DLD1 (cell line): ENCODE data around the gene AP2A2.
"Not testable (repeated sequence)": the region's sequence is repeated elsewhere in the genome, so short reads cannot be mapped to it uniquely, and the experiment has no call there.

ENCODE experiments used
- in situ Hi-C: cut with HindIII; loops from 2 replicates; pipeline ENCODE4 v1.10.0; 2017; ENCODE audit warnings: low sequenced_read_pairs

Gene AP2A2

DNA sequence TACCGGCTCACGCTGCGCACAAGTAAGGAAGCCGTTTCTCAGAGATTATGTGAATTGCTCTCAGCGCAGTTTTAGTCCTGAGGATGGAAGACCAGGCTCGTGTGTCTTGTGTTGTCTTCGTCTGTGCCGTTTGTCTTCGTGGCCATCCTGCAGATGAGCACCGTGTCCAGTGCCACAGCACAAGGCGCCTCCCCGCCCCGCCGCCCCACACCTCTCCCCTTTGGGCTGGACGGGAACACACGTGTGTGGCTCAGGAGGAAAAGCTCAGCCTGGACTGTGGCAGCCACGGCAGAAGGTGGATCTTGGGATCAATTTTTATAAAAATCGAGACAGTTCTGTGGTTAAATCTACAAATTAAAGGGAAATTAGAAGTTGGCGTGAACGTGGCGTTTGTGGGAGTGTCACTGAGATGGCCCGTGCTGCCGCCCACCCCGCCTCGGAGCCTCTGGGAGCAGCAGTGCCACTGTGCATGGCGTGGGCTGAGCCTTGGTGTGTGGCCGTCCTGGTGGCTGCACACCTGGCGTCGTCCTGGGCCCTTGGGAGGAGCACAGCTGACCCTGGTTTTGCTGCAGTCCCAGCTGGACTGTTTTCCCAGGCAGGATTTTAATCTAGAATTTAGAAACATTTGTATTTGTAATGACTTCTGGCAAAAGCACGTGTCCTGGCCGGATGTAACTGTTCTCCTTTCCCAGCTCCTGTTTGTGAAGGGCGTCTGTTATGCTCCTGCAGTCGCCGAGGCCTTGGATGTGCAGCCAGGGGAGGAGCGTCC lies 85.1 kb downstream of the AP2A2 start:
- in situ Hi-C loops, result no loop called here

GRCh38 chr11:1011320-1011698 lies 85.6 kb downstream of the AP2A2 start:
- in situ Hi-C loops, result no loop called here

GRCh38 chr11:1012291-1012690 lies 86.6 kb downstream of the AP2A2 start:
- in situ Hi-C loops, result no loop called here

DNA sequence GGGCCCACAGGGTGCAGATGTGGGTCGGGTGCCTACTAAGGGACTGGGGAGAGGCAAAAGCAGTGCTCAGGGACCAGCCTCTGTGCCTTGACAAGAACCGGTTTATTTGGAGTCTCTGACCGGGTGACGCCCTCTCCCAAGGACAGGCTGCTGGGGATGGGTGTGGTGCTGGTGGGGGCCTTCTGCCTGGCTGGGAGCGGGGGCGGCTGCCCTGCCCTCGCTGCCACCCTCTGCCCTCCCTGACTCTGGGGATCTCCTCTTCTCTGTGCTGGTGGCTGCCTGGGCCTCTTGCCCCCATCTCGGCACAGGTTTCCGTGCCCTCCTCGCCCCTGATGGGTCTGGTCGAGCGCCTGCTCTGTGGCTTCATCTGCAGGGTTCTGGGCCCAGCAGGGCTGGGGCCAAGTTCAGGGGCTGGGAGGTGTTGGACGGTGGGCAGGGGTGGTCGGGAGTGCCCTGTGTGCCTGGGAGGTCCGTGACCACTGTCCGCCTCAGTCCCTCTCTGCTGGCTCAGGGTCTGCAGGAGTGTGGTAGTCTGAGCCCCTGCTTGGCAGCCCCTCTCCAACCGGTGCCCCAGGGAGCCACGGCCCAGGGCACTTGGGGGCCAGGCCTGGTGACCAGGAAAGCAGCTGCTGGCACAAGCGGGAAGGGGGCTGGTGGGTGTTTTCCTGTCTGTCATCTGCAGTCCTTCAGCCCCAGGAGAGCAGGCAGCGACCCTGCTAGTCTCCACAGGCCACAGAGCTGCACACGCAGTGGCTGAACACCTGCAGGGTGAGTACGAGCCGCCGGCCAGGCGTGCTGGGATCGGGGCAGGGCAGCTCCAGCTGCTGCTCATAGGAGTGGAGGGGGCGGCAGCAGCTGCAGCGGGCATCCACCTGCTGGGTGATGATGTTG lies 87.3 kb downstream of the AP2A2 start:
- in situ Hi-C loops, result no loop called here

DNA sequence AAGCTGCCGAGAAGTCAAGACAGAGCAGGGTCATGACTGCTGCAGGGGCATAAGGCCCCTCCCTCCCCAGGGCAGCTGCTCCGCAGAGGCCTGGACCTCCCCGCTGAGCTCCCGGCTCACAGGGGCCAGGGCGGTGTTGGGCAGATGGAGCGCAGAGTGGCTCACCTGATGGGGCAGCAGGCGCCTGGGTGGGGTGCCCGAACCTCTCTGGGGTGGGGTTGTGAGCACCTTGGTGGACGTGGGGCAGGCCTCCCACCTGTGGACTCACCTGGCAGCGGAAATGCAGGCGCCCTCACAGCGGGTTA lies 87.9 kb downstream of the AP2A2 start:
- in situ Hi-C loops, result no loop called here

DNA sequence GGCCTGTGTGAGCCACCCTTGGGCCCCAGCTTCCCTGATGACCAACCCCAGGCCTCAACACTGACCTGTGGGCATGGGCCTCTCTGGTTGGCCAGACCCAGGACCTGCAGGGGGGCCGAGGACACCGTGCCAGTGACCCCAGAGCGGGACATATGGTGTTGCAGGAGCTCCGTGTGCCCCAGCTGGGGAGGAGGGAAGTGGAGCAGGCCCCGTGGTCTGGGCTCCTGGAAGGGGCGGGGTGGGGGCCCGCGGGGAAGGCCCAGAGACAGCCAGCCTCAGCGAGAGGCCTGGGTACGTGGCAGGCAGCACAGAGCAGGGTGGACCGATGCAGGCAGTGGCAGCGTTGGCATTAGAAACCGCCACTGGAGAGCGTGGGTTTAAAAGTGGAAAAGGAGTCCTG lies 88.6 kb downstream of the AP2A2 start:
- in situ Hi-C loops, result no loop called here

DNA sequence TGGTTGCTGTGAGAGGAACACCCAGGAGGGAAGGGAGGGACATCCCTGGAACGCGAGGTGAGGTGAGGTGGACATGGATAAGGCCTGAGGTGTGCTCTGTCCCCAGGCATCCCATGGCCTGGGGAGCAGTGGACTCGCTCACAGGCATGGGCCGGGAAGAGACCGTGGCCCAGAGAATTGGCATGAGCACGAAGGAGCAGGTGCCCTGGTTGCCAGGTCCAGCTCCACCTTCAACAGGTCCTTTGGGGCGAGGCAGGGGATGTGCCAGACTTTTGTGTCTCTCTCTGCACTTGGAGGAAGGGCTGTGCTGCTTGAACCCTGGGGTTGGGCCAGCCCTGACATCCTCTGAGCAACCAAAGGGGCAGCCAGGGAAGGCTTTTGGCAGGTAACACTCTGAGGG lies 89.4 kb downstream of the AP2A2 start:
- in situ Hi-C loops, result no loop called here

DNA sequence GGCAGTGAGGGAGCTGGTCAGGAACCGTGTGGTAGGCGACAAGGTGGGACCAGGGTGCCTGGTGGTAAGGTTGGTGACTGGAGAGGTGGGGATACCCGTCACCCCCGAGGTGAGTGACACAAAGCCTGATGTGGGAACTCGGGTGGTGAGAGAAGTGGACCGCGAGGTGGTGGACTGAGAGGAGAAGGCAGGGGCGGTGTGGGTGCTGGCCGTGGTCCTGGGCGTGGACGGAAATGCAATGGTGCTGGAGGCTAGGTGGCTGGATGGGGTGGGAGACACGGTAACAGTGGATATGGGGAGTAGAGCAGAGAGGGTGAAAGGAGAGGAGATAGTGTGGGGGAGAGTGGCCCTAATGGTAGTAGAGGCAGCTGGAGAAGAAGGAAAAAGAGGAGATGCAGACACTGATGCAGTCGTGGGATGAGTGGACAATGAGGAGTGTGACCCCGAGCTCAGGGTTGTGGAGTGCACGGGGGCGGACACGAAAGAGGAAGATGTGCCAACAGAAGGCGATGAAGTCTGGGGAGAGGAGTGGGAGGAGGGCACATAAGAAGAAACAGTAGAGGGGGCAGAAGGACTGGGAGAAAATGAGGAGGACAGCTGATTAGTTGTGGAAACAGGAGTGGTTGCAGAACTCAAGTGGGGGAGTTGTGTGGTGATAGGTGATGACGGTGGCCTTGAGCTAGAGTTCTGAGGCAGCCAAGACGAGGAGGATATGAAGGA lies 90.3 kb downstream of the AP2A2 start:
- in situ Hi-C loops, result no loop called here

DNA sequence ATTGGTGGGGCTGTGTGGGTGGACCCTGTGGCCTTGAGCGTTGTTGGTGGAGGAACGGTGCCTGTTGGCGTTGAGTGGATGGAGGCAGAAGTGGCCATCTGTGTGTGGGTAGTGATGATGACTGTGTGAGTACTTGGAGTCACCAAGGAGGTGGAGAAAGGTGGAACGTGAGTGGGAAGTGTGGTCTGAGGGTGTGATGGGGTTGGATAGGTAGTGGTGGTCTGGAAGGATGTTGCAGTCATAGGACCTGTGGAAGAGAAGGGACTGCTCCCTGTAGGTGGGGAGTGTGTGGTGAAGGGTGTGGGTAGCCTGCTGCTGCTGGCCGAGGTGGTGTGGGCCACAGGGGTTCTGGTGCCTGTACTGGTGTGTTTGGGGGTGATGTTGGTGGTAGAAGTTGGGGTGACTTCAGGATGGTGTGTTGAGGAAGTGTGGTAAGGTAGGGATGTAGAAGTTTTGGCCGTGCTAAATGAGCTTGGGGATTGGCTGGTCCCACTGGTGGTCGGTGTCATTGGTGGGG lies 91.0 kb downstream of the AP2A2 start:
- in situ Hi-C loops, result not testable (repeated sequence)

DNA sequence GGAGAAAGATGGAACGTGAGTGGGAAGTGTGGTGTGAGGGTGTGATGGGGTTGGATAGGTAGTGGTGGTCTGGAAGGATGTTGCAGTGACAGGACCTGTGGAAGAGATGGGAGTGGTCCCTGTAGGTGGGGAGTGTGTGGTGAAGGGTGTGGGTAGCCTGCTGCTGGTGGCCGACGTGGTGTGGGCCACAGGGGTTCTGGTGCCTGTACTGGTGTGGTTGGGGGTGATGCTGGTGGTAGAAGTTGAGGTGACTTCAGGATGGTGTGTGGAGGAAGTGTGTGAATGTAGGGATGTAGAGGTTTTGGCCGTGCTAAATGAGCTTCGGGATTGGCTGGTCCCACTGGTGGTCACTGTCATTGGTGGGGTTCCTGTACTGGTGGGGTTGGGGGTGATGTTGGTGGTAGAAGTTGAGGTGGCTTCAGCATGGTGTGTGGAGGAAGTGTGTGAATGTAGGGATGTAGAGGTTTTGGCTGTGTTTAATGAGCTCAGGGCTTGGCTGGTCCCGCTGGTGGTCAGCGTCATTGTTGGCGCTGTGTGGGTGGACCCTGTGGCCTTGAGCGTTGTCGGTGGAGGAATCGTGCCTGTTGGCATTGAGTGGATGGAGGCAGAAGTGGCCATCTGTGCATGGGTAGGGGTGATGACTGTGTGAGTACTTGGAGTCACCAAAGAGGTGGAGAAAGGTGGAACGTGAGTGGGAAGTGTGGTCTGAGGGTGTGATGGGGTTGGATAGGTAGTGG lies 91.8 kb downstream of the AP2A2 start:
- in situ Hi-C loops, result no loop called here

- in situ Hi-C loops, result no loop called here
Measured at GRCh38 chr11:1018091-1018490, 92.4 kb downstream of the AP2A2 start.

DNA sequence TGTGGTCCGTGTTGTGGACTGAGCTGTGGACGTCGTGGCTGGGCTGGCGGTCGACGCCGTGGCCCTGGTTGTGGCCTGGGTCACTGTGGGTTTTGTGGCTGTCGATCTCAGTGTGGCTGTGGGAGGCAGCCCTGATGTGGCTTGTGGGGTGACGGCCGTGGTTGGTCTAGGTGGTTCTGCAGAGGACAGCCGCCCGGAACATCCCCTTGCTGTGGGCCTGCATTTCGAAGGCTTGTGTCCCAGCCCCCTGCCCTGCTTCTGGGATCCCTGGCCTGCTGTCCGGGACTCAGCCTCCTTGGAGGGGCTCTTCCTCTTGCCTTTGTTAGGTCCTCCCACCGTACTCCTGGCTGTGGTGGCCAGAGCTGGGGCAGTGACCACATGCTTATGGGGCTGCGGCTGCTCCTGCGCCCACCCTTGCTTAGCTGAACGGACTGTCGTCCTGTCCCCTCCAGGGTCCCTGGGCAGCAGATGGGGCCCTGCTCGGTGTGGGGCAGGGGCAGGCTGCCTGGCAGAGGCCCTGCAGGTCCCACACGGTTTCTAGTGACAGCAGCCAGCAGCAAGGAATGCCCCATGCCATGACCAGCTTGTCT lies 93.7 kb downstream of the AP2A2 start:
- in situ Hi-C loops, result no loop called here

DNA sequence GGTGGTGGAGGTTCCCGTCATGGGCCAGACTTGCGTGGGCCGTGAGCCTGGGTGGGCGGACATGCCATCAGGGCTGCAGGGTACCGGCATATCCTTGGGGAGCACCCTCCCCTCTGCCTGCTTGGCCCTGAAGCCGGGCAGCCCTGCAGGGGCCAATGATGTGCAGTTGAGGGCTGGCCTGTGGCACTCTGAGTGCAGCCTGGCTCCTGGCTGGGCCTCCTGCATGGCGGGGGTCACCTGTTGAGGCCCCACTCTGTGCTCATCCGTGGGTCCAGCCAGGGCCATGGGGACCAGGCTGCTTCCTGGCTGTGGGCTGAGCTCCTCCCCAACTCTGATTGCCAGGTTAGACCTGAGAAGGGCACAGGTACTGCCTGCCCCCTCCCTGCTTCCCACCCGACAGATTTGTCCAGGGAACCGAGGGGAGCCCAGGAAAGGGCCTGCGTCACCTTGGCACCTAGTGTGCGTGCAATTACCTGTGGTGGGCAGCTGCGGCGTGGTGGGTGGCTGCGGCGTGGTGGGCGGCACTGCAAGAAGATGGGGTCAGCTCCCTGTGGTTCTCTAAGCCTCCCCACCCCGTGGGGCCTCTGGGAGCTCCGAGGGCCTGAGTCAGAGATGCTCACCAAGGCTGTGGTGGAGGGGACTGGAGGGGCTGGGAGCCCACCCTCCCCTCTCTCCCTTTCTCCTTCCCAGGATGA lies 94.7 kb downstream of the AP2A2 start:
- in situ Hi-C loops, result no loop called here

GRCh38 chr11:1022411-1022810 lies 96.7 kb downstream of the AP2A2 start:
- in situ Hi-C loops, result no loop called here

DNA sequence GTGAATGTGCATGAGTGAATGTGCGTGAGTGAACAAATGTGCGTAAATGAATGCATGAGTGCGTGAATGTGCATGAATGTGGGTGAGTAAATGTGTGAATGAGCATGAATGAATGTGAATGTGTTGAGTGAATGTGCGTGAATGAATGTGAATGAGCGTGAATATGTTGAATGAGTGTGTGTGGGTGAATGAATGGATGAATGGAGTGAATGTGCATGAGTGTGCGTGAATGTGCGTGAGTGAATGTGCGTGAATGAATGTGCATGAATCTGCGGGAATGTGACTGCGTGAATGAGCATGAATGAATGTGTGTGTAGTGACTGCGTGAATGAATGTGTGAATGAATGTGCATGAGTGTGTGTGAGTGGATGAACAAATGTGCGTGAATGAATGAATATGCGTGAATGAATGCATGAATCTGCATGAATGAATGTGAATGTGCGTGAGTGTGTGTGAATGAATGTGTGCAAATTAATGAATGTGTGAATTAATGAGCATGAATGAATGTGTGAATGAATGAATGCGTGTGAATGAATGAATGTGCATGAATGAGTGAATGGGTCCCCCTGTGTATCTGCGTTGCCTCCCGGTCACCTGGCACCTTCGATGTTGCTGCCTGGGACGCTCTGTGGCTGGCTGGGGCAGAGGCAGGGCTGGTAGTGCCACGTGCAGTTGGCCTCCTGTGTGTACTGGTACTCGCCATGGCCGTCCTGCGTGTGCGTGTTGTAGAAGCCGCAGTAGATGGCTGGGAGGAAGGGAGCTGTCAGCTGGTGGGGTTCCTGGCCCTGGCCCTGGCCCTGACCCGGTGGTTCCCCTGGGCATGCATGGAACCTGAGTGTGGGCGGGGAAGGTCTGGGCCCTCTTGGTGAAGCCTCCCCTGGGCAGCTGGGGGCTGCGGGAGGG lies 97.5 kb downstream of the AP2A2 start:
- in situ Hi-C loops, result no loop called here

DNA sequence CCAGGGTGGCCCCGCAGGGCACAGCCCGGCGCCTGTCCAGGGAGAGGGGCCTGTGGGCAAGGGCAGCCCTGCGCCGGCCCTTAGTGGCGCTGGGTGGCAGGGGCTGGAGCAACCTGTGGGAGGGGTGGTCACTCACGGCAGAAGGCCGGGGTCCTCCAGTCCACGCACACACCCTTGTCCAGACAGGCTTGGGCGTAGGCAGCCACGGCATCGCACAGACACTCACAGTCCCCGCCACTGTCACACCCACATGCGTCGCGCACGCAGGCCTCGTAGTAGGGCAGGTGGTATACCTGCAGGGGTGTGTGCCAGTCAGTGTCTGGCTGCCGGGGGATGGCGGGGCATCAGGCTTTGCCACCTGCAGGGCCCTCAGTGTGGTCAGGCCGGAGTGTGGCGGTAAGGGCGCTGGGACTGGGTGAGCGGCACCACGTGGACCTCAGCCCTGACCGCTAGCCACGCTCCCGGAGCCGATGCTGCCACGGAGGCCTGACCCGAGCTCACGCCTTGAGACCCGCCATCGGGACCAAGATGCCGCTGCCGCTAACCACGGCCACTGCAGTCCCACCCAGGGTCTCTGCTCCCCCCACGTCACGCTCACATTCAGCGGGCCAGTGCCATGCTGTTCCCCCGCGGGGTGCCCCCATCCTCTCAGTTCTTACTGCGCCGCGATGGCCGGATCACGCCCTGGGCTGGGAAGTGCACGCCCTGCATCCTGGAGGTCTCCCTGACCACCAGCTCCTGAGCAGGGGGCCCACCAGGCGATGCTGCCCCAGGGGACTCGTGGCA lies 98.3 kb downstream of the AP2A2 start:
- in situ Hi-C loops, result no loop called here

DNA sequence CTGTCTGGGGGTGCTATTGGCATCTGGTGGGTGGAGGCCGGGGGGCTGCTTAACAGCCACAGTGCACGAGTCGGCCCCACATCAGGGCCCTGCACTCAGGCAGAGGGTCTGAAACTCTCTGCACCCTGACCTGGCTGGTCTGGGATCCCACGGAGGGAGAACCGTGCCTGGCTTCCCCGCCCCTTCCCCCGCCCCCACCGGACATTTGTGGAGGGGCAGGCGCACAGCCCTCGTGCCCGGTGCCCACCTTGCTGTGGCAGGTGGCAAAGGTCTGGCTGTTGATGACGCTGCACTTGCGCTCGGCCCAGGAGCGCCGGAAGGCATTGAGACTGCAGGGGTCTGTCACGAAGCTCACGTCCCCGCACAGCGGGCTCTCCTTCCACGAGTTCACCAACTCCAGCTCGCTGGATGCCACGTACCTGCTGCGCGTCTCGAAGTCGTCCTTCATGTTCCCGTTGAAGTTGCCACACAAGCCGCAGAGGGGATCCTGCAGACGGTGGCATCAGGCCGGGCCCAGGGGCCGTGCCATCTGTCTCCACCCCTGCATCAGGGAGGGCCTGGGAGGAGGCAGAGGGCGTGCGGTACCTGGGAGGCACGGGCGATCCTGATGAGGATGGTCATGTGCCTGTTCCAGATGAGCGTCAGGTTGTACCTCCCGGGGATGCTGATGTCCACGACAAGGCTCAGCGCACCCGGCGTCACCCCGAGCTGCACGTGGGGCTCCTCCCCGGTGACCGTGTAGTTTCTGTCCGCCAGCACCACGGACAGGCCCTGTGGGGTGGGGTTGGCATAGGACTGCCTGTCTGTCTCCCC lies 99.1 kb downstream of the AP2A2 start:
- in situ Hi-C loops, result no loop called here
